ENCODE measurements around the gene PRELID3B.

The PRELID3B gene

GRCh38 chr20:59007665-59008511, 34.7 kb downstream of the PRELID3B start:
- DNase-seq, result no peak

GRCh38 chr20:59006864-59007664, 35.5 kb downstream of the PRELID3B start, which contains the start of gene CTSZ:
Gene CTSZ, minus strand, starts transcription at chr20:59007254. Its CDS starts 126 bp downstream, at chr20:59007128.
- no peak for DNase-seq

GRCh38 chr20:59006167-59006863, 36.3 kb downstream of the PRELID3B start:
- DNase-seq, result no peak

GRCh38 chr20:59005523-59006166, 36.9 kb downstream of the PRELID3B start:
- DNase-seq, result no peak

- no peak for DNase-seq
Measured at GRCh38 chr20:59004763-59005522, 37.6 kb downstream of the PRELID3B start.

- DNase-seq, result no peak
Measured at GRCh38 chr20:59004493-59004762, 38.2 kb downstream of the PRELID3B start.

GRCh38 chr20:59003836-59004492, 38.6 kb downstream of the PRELID3B start:
- no peak for DNase-seq

GRCh38 chr20:59002874-59003399, 39.6 kb downstream of the PRELID3B start:
- no peak for DNase-seq

- no peak for DNase-seq
Measured at GRCh38 chr20:59002388-59002787, 40.2 kb downstream of the PRELID3B start.

GRCh38 chr20:59001449-59002171, 41.0 kb downstream of the PRELID3B start:
- DNase-seq, result no peak

GRCh38 chr20:59001068-59001448, 41.5 kb downstream of the PRELID3B start:
- no peak for DNase-seq

GRCh38 chr20:59000326-59000725, 42.3 kb downstream of the PRELID3B start:
- no peak for DNase-seq

GRCh38 chr20:58998656-58999055, 43.9 kb downstream of the PRELID3B start:
- DNase-seq, result no peak

GRCh38 chr20:58997141-58997770, 45.3 kb downstream of the PRELID3B start:
- DNase-seq, result no peak

GRCh38 chr20:58996226-58996611, 46.4 kb downstream of the PRELID3B start:
- DNase-seq, result no peak

GRCh38 chr20:58995461-58996225, 46.9 kb downstream of the PRELID3B start:
- no peak for DNase-seq

- no peak for DNase-seq
Measured at GRCh38 chr20:58994390-58995159, 48.0 kb downstream of the PRELID3B start.

All from NCI-H748 treated with DMSO at 0.1 percent for 48 hours (cell line).